Mesendoderm (in vitro differentiated cells): ENCODE measurements around the gene ACOT2.

Source experiments
- DNase-seq: peaks from one replicate; pipeline ENCODE4 v3.0.0; 2013
- H2AK5ac ChIP-seq: 2 replicates; pipeline ENCODE4 v1.6.1; 2013; ENCODE audit warnings: low read length, inconsistent platforms
- H2BK120ac ChIP-seq: 2 replicates; pipeline ENCODE4 v1.6.1; 2013; ENCODE audit warnings: low read depth, mild to moderate bottlenecking, low read length, moderate library complexity, mixed read lengths
- H2BK15ac ChIP-seq: replicated peaks from 2 replicates; pipeline ENCODE4 v1.6.1; 2013; ENCODE audit warnings: low read depth, mild to moderate bottlenecking, moderate library complexity
- H2BK5ac ChIP-seq: 2 replicates; pipeline ENCODE4 v1.6.1; 2013; ENCODE audit warnings: low read length, inconsistent platforms
- H3K18ac ChIP-seq: 2 replicates; pipeline ENCODE4 v1.6.1; 2013; ENCODE audit warnings: mild to moderate bottlenecking, low read length, mixed read lengths
- H3K23ac ChIP-seq: one replicate; pipeline ENCODE4 v1.6.1; 2013; ENCODE audit warnings: low read length
- H3K27ac ChIP-seq: 2 replicates; pipeline ENCODE4 v1.5.1; 2013; ENCODE audit warnings: low read depth, mild to moderate bottlenecking, inconsistent platforms, low read length, moderate library complexity
- H3K27me3 ChIP-seq: 2 replicates; pipeline ENCODE4 v1.6.1; 2013; ENCODE audit warnings: low read length, control low read depth, mild to moderate bottlenecking, inconsistent platforms; ENCODE audit not compliant: insufficient read depth, poor library complexity
- H3K36me3 ChIP-seq: 2 replicates; pipeline ENCODE4 v1.6.1; 2013; ENCODE audit warnings: low read length, inconsistent platforms; ENCODE audit not compliant: control insufficient read depth, insufficient read depth
- H3K4ac ChIP-seq: one replicate; pipeline ENCODE4 v1.6.1; 2013; ENCODE audit warnings: low read depth, mild to moderate bottlenecking, low read length, moderate library complexity
- H3K4me1 ChIP-seq: 2 replicates; pipeline ENCODE4 v1.6.1; 2013; ENCODE audit warnings: low read depth, low read length, inconsistent platforms; ENCODE audit not compliant: control insufficient read depth
- H3K4me2 ChIP-seq: 2 replicates; pipeline ENCODE4 v1.6.1; 2013; ENCODE audit warnings: low read length
- H3K4me3 ChIP-seq: 2 replicates; pipeline ENCODE4 v1.5.1; 2013; ENCODE audit warnings: mild to moderate bottlenecking, low read length
- H3K56ac ChIP-seq: one replicate; pipeline ENCODE4 v1.6.1; 2013; ENCODE audit warnings: low read length
- H3K79me1 ChIP-seq: 2 replicates; pipeline ENCODE4 v1.6.1; 2013; ENCODE audit warnings: low read length, inconsistent platforms
- H3K79me2 ChIP-seq: 2 replicates; pipeline ENCODE4 v1.6.1; 2013; ENCODE audit warnings: mild to moderate bottlenecking, low read length; ENCODE audit not compliant: control insufficient read depth, insufficient read depth
- H3K9ac ChIP-seq: 2 replicates; pipeline ENCODE4 v1.6.1; 2013; ENCODE audit warnings: low read length, inconsistent platforms
- H4K5ac ChIP-seq: one replicate; pipeline ENCODE4 v1.6.1; 2013; ENCODE audit warnings: low read length
- H4K8ac ChIP-seq: one replicate; pipeline ENCODE4 v1.6.1; 2013; ENCODE audit warnings: low read depth, mild to moderate bottlenecking, control low read depth, low read length, moderate library complexity
- WGBS: extraction: QIAGEN DNeasy Blood & Tissue Kit; methylation state at CpG from one replicate; pipeline ENCODE4 v1.1.7; 2013; ENCODE audit warnings: low lambda C conversion rate, missing lambda C conversion rate; ENCODE audit not compliant: insufficient coverage; ENCODE audit errors: extremely low coverage; 5-methylcytosine and 5-hydroxymethylcytosine counted together

ACOT2 gene

GRCh38 chr14:73602994-73603393 is 34.0 kb downstream of the ACOT2 start:
- H3K4me3 ChIP-seq, result no peak overlapping the region
- no peak overlapping the region for H4K5ac ChIP-seq
- H3K4ac ChIP-seq, result no peak overlapping the region
- no peaks in the 10 kb centered on the region for H3K79me2 ChIP-seq
- no peaks in the 10 kb centered on the region for H3K79me1 ChIP-seq
- no peak overlapping the region for H3K9ac ChIP-seq
- H3K18ac ChIP-seq, result no peak overlapping the region
- H3K27me3 ChIP-seq, result no peaks in the 10 kb centered on the region
- no peak overlapping the region for H3K27ac ChIP-seq
- H3K36me3 ChIP-seq, result no peaks in the 10 kb centered on the region
- no peak overlapping the region for H2AK5ac ChIP-seq
- H3K4me2 ChIP-seq, result no peak overlapping the region
- H4K8ac ChIP-seq, result no peak overlapping the region
- H2BK120ac ChIP-seq, result no peak overlapping the region
- H3K4me1 ChIP-seq, result no peaks in the 10 kb centered on the region
- H2BK5ac ChIP-seq, result no peak overlapping the region
- WGBS, result no CpG with 5 or more reads among the region's 3 CpGs
- H3K56ac ChIP-seq, result no peak overlapping the region
- no peak overlapping the region for H2BK15ac ChIP-seq
- H3K23ac ChIP-seq, result no peak overlapping the region
- DNase-seq, result no peak

- Histone ChIP-seq H3K9ac (no peak overlapping the region), H3K36me3 (no peaks in the 10 kb centered on the region), H3K27ac (no peak overlapping the region), H3K18ac (no peak overlapping the region), H3K4me1 (no peaks in the 10 kb centered on the region), H2AK5ac (no peak overlapping the region), H2BK5ac (no peak overlapping the region), H2BK15ac (no peak overlapping the region), H4K8ac (no peak overlapping the region), H3K4me3 (no peak overlapping the region), H3K56ac (no peak overlapping the region), H3K79me1 (no peaks in the 10 kb centered on the region), H3K79me2 (no peaks in the 10 kb centered on the region), H3K23ac (no peak overlapping the region), H3K27me3 (no peaks in the 10 kb centered on the region), H2BK120ac (no peak overlapping the region), H3K4ac (no peak overlapping the region), H4K5ac (no peak overlapping the region), H3K4me2 (no peak overlapping the region)
- no CpG with 5 or more reads among the region's 3 CpGs for WGBS
- DNase-seq, result no peak
Measured at GRCh38 chr14:73606271-73606670, 37.3 kb downstream of the ACOT2 start.

- Histone ChIP-seq H3K4me3 (no peak overlapping the region), H3K79me2 (no peaks in the 10 kb centered on the region), H3K9ac (no peak overlapping the region), H3K18ac (no peak overlapping the region), H3K4ac (no peak overlapping the region), H4K5ac (no peak overlapping the region), H3K23ac (no peak overlapping the region), H2BK5ac (no peak overlapping the region), H2BK15ac (no peak overlapping the region), H2AK5ac (no peak overlapping the region), H2BK120ac (no peak overlapping the region), H3K4me2 (no peak overlapping the region), H3K79me1 (no peaks in the 10 kb centered on the region), H4K8ac (no peak overlapping the region), H3K27ac (no peak overlapping the region), H3K27me3 (no peaks in the 10 kb centered on the region), H3K56ac (no peak overlapping the region), H3K4me1 (no peaks in the 10 kb centered on the region), H3K36me3 (no peaks in the 10 kb centered on the region)
- DNase-seq, result no peak
- no CpG with 5 or more reads among the region's 1 CpG for WGBS
Measured at GRCh38 chr14:73607241-73607640, 38.2 kb downstream of the ACOT2 start.

- Histone ChIP-seq H3K18ac (no peak overlapping the region), H3K27ac (no peak overlapping the region), H3K56ac (no peak overlapping the region), H2AK5ac (no peak overlapping the region), H3K4me1 (no peaks in the 10 kb centered on the region), H3K79me1 (no peaks in the 10 kb centered on the region), H3K23ac (no peak overlapping the region), H3K9ac (no peak overlapping the region), H3K79me2 (no peaks in the 10 kb centered on the region), H3K36me3 (no peaks in the 10 kb centered on the region), H3K4me3 (no peak overlapping the region), H3K4ac (no peak overlapping the region), H2BK5ac (no peak overlapping the region), H3K4me2 (no peak overlapping the region), H2BK120ac (no peak overlapping the region), H2BK15ac (no peak overlapping the region), H4K5ac (no peak overlapping the region), H3K27me3 (peaks cover 2% of the 10 kb centered on the region), H4K8ac (no peak overlapping the region)
- no peak for DNase-seq
- WGBS, result no CpG with 5 or more reads among the region's 2 CpGs
Measured at GRCh38 chr14:73610687-73611086, 41.7 kb downstream of the ACOT2 start.

GRCh38 chr14:73612339-73613045 is 43.5 kb downstream of the ACOT2 start, which contains the start of gene ACOT6:
Gene ACOT6 (plus strand): TSS chr14:73612517. CDS start chr14:73612572, 55 bp downstream.
- Histone ChIP-seq H3K23ac (peak within 1 kb of the TSS; percentile 11), H3K56ac (peak within 1 kb of the TSS; percentile 83), H2AK5ac (no peak within 1 kb of the TSS), H3K27me3 (peaks cover 2% of the 10 kb centered on the region), H4K5ac (no peak within 1 kb of the TSS), H3K27ac (no peak within 1 kb of the TSS), H3K4me3 (peak within 1 kb of the TSS; percentile 71), H3K9ac (peak within 1 kb of the TSS; percentile 80), H2BK5ac (no peak within 1 kb of the TSS), H4K8ac (no peak within 1 kb of the TSS), H3K4ac (no peak within 1 kb of the TSS), H2BK15ac (no peak within 1 kb of the TSS), H2BK120ac (no peak within 1 kb of the TSS), H3K79me2 (no peaks in the 10 kb centered on the region), H3K18ac (no peak within 1 kb of the TSS), H3K4me2 (peak within 1 kb of the TSS; percentile 83), H3K4me1 (no peaks in the 10 kb centered on the region), H3K36me3 (no peaks in the 10 kb centered on the region), H3K79me1 (no peaks in the 10 kb centered on the region)
- DNase-seq, result peak; percentile 86
- no CpG with 5 or more reads among the region's 84 CpGs for WGBS

GRCh38 chr14:73613046-73613383 is 44.0 kb downstream of the ACOT2 start:
- Histone ChIP-seq H3K18ac (no peak overlapping the region), H3K4me1 (no peaks in the 10 kb centered on the region), H3K4me3 (no peak overlapping the region), H3K4ac (no peak overlapping the region), H4K8ac (no peak overlapping the region), H3K27me3 (peaks cover 2% of the 10 kb centered on the region), H3K4me2 (peak overlapping the region; percentile 83), H3K36me3 (no peaks in the 10 kb centered on the region), H3K79me1 (no peaks in the 10 kb centered on the region), H3K9ac (peak overlapping the region; percentile 80), H3K27ac (no peak overlapping the region), H4K5ac (no peak overlapping the region), H3K79me2 (no peaks in the 10 kb centered on the region), H2BK15ac (no peak overlapping the region), H3K56ac (peak overlapping the region; percentile 28), H2BK120ac (no peak overlapping the region), H2BK5ac (no peak overlapping the region), H3K23ac (no peak overlapping the region), H2AK5ac (no peak overlapping the region)
- DNase-seq, result no peak
- WGBS, result no CpG with 5 or more reads among the region's 13 CpGs
